WERI-Rb-1 (cell line): ENCODE data around the gene HBP1.

Experiments used
- DNase-seq: peaks from one replicate; pipeline ENCODE4 v3.0.0-alpha.2; 2020
- H3K27ac ChIP-seq: fragments of 250-450 bp; sonication (Bioruptor Pico); 2 replicates; pipeline ENCODE4 v1.5.1; 2020; ENCODE audit warnings: mild to moderate bottlenecking, moderate library complexity
- H3K27me3 ChIP-seq: fragments of 250-450 bp; sonication (Bioruptor Pico); 2 replicates; pipeline ENCODE4 v1.5.1; 2021; ENCODE audit warnings: mild to moderate bottlenecking, low read depth, moderate library complexity; ENCODE audit not compliant: insufficient read depth, severe bottlenecking
- H3K36me3 ChIP-seq: fragments of 250-450 bp; sonication (Bioruptor Pico); 2 replicates; pipeline ENCODE4 v1.5.1; 2020; ENCODE audit warnings: mild to moderate bottlenecking, moderate library complexity
- H3K4me3 ChIP-seq: 2 replicates; pipeline ENCODE4 v1.5.1; 2011; ENCODE audit warnings: low read depth, mild to moderate bottlenecking, control low read depth, low read length
- H3K9me3 ChIP-seq: fragments of 250-450 bp; sonication (Bioruptor Pico); 2 replicates; pipeline ENCODE4 v1.5.1; 2021; ENCODE audit warnings: mild to moderate bottlenecking, moderate library complexity; ENCODE audit not compliant: severe bottlenecking
- TF ChIP-seq, protein P1 (sequence below): IDR thresholded peaks from 2 replicates; pipeline ENCODE4 v1.5.1; 2011; ENCODE audit warnings: low read depth, mild to moderate bottlenecking, control low read depth, inconsistent platforms, low read length

Gene HBP1

DNA sequence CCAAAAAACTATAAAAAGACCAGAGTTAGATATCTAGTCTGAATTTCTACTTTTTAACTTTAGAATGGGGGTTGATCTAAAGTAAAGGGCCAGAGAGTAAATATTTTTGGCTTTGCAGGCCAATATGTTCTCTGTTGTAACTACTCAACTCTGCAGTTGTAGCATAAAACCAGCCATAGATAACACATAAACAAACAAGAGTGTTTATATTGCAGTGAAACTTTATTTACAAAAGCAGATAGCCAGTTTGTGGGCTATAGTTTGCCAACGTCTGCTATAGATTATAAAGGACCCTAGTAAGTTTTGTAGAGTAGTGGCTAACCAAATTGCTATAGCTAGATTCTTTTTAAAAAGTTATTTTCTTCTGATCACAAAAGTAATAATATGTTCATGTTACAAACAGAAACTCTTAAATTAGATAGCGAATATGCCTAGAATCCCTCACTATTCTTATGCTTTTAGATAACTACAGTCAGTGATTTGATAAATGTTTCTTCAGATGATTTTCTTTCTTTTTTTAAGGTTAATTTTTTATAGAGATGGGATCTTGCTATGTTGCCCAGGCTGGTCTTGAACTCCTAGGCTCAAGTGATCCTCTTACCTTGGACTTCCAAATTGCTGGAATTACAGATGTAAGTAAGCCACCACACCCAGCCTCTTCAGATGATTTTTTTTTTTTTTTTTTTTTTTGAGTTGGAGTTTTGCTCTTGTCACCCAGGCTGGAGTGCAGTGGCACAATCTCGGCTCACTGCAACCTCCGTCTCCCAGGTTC lies 23.6 kb upstream of the HBP1 start:
- H3K4me3 ChIP-seq: no peak overlapping the region
- H3K27ac ChIP-seq: no peak overlapping the region
- no peaks in the 10 kb centered on the region for H3K9me3 ChIP-seq
- no peaks in the 10 kb centered on the region for H3K36me3 ChIP-seq
- no peaks in the 10 kb centered on the region for H3K27me3 ChIP-seq
- TF ChIP-seq, protein P1, sequence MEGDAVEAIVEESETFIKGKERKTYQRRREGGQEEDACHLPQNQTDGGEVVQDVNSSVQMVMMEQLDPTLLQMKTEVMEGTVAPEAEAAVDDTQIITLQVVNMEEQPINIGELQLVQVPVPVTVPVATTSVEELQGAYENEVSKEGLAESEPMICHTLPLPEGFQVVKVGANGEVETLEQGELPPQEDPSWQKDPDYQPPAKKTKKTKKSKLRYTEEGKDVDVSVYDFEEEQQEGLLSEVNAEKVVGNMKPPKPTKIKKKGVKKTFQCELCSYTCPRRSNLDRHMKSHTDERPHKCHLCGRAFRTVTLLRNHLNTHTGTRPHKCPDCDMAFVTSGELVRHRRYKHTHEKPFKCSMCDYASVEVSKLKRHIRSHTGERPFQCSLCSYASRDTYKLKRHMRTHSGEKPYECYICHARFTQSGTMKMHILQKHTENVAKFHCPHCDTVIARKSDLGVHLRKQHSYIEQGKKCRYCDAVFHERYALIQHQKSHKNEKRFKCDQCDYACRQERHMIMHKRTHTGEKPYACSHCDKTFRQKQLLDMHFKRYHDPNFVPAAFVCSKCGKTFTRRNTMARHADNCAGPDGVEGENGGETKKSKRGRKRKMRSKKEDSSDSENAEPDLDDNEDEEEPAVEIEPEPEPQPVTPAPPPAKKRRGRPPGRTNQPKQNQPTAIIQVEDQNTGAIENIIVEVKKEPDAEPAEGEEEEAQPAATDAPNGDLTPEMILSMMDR: no peak
- DNase-seq: no peak

DNA sequence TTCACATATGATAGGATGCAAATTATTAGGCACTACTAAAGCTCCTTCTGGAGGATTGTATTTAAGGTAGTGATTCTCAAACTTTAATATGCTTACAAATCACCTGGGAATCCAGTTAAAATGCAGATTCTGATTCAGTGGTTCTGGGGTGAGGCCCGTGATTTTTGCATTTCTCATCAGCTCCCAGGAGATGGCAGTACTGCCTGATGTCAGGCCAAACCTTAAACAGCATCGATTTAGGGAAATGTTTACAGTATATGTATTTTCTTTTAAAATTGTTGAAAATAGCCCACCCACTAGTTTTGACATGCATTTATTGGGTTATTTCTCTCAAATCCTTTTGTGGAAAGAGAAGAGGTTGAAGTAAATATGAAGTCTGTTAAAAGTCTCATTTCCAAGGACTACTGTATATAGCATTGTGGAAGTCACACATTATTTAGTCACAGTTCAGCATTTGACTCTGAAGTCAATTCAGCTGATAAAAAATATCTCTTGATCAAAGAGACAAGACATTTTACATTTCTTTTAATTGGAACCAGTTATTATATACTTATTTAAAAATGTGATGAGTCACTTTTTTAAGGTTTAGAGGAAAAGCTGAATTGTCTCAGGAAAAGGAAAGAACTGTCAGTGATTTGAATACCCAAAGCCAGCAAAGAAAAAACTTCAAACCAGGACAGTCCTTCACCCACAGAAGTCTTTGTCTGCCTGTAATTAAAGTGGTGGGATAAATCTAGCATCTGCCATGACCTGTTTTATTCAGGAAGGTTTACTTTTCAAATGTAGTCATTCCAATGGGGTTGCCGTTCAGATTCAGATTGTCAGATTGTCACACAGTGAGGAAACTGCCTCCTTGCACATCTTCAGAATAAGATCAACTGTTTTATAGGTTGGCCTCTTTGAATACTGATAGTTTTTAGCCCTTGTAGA lies 21.1 kb upstream of the HBP1 start:
- Histone ChIP-seq H3K27ac (no peak overlapping the region), H3K4me3 (no peak overlapping the region), H3K27me3 (no peaks in the 10 kb centered on the region), H3K36me3 (no peaks in the 10 kb centered on the region), H3K9me3 (no peaks in the 10 kb centered on the region)
- TF ChIP-seq, protein P1: peak; percentile 44; the same call in 1 of the 2 replicates
- peak; percentile 21 for DNase-seq

DNA sequence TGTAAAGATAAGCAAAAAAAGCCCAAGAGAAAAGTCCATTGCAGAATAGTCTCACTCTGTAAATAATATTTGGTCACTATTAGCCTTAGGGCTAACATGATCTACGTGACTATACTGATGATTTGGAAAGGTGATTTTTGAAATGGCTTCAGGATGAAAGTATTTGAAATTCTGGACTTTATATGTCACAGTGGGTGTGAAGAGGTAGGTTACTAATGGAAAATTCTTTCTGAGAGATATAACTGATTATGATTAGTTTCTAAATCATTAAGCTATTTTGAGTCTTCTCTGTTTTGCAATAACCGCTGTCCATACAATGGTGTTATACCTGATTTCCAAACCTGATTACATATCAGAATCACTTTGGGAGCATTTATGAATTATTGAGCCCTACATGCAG lies 20.1 kb upstream of the HBP1 start:
- DNase-seq: no peak
- Histone ChIP-seq H3K9me3 (no peaks in the 10 kb centered on the region), H3K36me3 (no peaks in the 10 kb centered on the region), H3K4me3 (no peak overlapping the region), H3K27me3 (no peaks in the 10 kb centered on the region), H3K27ac (no peak overlapping the region)
- TF ChIP-seq, protein P1: no peak

DNA sequence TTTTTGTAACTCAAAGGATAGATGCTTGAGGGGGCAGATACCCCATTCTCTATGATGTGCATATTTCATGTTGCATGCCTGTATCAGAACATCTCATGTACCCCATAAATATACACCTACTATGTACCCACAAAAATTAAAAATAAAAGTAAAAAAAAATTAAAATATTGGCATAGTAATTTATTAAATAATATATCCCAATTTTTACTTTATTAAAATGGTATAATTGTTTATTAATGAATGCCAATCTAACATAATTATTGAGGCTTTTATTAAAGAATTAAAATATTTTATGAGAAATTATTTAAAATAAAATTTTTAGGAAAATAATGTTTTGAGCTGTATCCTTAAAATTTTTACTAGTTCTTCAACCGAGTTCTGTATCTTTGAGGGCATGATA lies 18.9 kb upstream of the HBP1 start:
- no peak overlapping the region for H3K27ac ChIP-seq

DNA sequence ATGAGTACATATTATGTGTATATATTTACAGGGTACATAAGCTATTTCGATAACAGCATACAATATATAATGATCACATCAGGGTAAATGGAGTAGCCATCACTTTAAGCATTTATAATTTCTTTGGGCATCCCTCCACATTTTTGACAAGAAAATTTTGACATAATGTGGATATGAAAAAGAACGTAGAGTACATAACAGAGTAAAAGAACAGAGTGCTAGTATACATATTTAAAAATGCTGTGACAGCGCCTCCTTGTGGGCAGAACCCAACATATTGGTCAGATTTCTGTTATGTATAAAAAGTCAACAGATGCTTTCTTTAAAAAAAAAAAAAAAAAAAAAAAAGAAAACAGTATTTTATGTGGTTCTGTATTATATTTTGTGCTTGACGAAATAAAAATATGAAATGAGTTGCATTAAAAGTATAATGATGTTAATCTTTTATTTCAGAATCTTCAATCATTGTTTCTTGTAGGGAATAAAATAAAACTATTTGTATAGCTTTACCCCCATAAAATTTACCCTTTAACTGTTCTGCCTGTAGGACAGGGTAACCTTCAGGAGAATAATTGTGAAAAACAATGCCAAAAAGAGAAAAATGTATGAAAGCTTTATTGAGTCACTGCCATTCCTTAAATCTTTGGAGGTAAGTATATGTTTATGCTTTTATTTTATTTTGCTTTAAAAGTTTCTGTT lies 18.3 kb upstream of the HBP1 start:
- TF ChIP-seq, protein P1: peak; percentile 34
- Histone ChIP-seq H3K9me3 (no peaks in the 10 kb centered on the region), H3K27ac (no peak overlapping the region), H3K4me3 (no peak overlapping the region), H3K36me3 (no peaks in the 10 kb centered on the region), H3K27me3 (no peaks in the 10 kb centered on the region)
- DNase-seq: peak; percentile 61

More for the DNA sequence above, 18.9 kb upstream of the HBP1 start:
- Histone ChIP-seq H3K4me3 (no peak overlapping the region), H3K9me3 (no peaks in the 10 kb centered on the region), H3K36me3 (no peaks in the 10 kb centered on the region), H3K27me3 (no peaks in the 10 kb centered on the region)
- no peak for DNase-seq
- TF ChIP-seq, protein P1: no peak
